HG02759 (cell line): ENCODE measurements around the gene ATL2.
"Not testable (repeated sequence)": the region's sequence is repeated elsewhere in the genome, so short reads cannot be mapped to it uniquely, and the experiment has no call there.

Experiments
- ATAC-seq: cut with Tn5 transposase; IDR thresholded peaks from one replicate; pipeline ENCODE4 v1.9.1; 2021; ENCODE audit warnings: mild to moderate bottlenecking, moderate library complexity; ENCODE audit not compliant: unreplicated experiment

The ATL2 gene

DNA sequence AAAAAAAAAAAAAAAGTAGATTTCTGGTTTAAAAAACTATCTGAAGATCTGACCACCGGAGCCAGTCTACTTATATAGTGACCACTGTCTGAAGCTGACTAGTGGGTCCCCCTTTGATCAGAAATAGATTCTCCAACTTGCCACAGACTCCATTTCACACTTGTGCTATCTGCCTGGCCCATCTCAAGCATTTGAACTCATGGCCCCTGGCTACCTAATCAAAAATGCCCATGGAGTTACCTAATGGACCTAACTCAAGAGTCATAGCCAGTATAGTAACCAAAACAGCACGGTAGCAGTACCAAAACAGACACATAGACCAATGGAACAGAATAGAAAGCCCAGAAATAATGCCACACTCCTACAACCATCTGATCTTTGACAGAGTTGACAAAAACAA is 17.0 kb upstream of the ATL2 start:
- no peak for ATAC-seq

DNA sequence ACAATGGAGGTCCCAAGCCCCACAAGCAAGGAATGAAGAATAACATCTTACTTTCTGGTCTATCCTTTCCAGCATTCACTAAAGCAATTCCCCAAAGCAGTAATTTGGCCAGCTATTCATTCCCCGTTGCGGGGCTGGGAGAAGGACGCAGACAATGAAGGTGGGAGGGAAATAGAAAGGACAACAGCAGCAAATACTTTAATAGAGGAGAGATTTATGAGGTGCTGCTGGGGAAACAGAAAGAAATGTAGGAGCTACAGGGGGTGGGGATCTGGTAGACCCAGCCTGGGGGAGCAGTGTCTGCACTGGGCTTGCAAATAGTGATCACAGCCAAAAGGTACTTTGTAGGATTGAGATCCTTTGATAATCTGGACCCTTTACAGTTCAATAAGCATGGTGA is 13.9 kb upstream of the ATL2 start:
- no peak for ATAC-seq

DNA sequence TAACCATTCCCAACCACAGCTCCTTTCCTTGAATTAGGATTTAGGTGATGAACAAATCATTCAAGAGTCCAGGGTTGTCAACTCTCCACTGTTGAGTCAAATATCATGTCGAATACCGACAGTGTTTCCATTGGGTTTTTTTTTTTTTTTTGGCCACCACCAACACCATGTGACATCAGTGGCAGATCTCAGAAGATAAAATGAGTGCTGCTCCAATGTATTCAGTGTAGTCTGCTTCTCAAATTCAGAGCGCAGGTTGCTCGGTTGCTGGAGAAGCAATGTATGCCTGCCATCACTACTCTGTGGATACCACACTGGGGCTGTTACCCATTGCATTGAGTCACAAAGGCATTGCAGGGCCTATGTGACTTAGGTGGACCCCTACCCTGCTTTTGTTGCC is 10.8 kb upstream of the ATL2 start:
- ATAC-seq = no peak

DNA sequence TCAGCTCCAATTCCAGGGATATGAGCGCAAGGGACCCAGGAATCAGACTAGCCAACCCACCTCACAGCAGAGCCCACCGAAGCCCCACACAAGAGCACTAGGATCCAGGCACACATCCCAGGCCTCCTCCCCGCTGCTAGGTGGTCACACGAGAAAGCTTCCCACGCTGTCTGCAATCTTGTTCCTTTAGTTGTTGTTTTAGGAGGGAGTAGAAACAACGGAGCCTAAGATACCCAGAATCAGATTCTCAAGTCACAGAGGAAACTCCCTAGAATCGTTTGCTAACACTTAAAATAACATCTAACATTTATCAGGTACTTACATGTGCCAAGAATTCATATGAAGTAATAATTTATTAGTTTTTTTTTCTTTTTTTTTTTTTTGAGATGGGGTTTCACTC is 9.7 kb upstream of the ATL2 start:
- ATAC-seq = no peak

DNA sequence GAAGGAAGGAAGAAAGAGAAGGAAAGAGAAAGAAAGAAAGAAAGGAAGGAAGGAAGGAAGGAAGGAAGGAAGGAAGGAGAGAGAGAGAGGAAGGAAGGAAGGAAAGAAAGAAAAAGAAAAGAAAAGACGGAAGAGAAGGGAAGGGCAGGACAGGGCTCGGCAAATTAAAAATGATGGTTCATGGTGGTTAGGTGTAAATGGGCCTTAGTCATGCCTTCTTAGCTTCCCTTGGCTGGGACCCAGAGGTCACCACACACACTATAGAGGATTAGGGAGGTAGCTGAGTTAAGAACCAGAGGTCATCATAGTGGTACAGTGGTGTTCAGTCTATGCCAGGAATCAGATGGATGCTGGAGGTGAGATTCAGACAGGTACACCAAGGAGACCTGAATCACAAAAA is 9.3 kb upstream of the ATL2 start:
- ATAC-seq = no peak

DNA sequence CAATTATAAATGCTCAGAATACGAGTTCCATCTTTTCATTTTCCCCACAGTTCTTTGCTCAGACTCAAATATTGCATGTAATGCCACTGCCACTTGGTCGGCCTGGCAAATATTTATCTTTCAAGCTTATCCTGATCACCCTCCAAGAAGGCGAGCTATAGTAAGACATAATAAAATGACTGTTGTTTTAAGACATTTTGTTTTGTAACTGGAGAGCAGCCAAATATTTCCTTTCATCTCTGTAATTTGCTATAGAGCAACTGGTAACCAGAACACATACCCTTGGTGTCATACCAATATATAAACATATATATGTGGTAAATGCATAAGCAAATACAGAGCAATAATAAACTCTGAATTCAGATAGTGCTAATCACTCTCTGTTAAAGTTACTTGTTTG is 7.3 kb upstream of the ATL2 start:
- no peak for ATAC-seq

DNA sequence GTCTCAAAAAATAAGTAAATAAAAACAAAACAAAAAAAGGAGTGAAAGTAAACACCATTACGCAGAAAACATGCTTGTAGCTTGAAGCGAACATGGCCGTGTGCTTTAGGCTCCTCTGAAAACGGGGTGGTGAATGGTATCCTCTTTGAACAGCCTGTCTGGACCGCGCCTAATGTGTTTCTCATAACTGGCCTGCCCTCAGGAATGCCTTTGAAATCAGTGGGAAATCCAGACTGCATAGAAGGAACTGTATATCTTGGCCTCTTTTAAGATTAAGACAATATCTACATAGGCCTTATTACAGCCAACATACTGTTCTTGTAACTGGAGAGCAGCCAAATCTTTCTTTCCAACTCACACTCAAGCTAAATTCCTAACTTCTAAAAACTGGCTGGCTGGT is 6.7 kb upstream of the ATL2 start:
- ATAC-seq = not testable (repeated sequence)

DNA sequence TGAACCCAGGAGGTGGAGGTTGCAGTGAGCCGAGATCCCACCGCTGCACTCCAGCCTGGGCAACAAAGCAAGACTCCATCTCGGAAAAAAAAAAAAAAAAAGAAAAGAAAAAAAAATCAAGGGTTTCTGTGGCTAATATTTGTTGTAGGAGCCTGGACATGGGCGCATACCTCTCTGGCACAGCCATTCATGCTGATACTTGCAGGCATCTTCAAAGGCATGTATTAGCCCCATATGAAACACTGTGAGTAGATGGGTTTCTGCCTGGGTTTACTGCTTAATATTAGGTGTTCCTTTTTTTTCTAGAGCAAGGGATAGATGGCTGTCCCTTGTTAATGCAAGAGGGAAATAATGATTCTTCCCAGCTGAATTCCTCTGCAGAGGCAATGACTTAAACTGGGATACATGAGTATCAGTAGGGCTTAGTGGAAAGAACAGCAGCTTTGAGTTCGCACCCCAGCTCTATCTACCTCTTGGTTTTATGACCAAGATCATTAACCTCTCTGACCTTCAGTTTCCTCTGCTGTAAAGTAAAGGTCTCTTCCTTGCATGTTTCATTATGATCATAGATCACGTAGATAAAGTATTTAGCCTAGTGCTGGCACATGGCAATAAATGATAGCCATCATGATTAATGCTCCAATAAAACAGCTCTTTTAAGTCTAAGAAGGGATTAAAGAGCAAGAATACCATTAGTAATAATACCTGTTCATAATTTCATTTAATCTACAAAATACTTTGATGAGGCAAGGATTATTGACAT is 4.5 kb upstream of the ATL2 start:
- no peak for ATAC-seq

DNA sequence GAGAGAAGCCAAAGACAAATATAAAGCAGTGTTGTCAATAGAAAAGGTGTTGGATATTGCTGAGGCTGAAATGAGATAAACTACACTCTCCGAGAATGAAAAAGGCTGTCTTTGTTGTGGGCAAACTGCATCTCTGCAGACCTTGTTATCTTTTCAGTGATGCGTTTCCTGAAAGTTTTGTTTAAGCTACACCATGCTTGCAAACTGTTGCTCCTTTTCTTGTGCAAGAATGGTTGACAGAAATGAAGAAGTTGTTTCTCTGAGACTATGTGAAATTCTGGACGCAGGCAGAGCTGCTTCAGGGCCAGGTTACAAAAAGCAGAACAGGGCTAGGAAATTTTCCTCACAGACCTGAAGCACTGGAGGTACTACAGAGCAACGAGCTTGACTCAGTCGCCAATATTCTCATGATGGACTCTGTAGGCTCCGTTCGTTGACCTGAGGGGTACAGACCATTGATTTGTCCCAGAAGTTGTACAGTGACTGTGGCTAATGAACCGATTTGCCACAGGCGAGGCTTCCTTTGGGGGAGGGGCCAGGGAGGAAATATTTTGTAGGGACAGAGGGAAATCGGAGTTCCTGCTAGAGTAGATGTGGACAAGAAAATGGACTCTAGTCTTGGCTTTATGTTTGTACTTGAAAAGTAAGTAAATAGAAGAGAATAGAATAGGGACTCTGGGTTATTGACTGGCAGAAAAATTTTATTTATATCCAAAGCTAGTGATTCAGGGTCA is 3.5 kb upstream of the ATL2 start:
- no peak for ATAC-seq

DNA sequence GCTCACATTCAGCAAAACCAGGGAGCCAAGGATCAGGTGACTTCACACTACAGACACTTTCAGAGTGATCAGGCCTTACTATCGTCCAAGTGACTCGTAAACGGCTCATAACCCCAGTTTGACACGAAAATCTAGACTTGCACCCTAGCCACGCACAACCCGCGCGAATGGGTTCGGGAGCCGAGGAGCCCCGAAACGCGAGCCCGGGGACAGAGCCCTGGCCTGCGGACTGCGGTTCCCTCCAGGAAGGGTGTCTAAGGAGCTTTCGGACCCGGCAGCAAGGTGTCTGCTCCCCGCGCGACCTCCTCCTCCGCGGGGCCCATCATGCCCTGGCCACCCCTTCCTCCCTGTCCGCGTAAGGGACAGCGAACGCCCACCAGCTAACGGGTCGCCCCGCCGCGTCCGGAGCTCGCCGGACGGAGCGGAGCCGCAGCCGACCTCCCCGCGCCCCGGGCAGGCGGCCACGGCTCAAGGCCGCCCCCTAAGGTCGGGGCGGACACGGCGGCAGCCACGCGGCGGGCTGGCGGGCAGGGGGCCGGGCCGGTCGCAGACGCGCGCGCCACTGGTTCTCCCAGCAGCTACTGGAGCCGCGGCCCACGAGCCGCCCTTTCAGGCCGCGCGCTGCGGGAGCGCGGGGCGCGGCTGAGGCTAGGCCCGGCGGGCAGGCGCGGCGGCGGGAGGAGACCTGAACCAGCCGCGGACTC is 575 bp downstream of the ATL2 start:
- ATAC-seq = peak; percentile 80

DNA sequence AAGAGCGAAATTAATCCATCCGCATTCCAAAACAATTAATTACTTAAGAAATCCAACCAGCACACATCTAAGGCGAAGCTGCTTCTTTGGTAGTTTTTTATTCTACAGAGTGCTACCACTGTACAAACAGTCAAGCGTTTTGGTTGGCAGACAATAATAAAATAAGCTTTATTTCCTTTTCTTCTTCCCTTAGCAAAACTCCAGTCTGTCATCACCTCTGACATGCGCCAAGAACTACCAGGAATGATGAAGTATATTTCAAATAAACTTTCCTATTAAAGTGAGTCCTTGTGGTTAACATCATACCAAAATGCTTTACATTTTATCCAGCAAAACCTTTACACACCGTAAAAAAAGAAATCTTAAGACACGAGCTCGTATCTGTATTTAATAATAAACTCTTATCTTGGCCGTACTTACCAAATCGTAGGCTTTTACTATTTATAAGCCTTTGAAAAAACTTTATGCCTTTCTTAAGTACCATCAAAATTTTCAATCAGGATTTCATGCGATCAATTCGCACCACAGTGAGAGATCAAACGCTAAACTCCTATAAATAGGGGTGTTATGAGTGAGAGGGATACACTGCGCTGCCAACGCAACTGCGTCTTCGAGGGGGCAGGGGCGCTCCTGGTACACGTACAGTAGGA is 1.3 kb downstream of the ATL2 start:
- ATAC-seq = peak; percentile 27

DNA sequence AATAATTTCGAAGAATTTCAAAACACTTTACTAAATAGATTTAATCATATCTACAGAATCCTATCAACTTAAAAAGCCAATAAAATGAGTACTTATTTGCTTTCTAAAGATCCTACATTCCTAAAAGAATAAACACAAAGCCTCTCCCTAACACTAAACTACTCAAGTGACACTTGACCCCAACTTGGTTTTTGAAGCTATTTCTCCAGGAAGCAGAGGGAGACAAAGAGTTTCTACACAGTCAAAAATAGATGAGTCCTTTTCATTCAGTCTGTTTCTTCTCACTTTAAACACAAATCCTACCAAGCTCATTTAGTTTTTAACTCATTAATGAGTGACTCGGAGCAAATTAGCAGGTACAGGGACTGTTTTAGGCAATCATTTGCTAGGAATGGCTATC is 2.1 kb downstream of the ATL2 start:
- ATAC-seq = no peak

DNA sequence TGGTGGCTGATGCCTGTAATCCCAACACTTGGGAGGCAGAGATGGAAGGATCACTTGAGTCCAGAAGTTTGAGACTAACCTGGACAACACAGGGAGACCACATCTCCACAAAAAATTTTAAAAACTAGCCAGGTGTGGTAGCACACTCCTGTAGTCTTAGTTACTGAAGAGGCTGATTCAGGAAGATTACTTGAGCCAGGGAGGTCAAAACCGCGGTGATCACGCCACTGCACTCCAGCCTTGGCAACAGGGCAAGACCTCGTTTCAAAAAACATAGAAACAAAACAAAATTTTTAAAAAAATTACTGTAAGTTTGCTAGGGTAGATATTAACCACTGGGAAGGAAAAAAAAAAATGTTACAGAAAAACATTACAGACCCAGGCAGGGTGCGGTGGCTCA is 5.8 kb downstream of the ATL2 start:
- ATAC-seq = no peak

DNA sequence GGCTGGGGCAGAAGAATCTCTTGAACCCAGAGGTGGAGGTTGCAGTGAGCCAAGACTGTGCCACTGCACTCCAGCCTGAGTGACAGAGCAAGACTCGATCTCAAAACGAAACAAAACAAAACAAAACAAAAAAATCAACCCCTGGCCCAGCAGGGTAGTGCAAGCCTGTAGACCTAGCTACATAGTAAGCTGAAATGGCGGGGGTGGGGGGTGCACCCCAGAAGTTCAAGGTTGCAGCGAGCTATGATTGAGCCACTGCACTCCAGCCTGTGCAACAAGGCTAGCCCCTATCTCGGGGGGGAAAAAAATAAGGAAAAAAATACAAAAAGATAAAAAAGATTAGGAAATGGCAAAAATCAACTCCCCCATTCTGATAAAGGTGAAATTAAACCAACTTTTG is 6.4 kb downstream of the ATL2 start:
- no peak for ATAC-seq

DNA sequence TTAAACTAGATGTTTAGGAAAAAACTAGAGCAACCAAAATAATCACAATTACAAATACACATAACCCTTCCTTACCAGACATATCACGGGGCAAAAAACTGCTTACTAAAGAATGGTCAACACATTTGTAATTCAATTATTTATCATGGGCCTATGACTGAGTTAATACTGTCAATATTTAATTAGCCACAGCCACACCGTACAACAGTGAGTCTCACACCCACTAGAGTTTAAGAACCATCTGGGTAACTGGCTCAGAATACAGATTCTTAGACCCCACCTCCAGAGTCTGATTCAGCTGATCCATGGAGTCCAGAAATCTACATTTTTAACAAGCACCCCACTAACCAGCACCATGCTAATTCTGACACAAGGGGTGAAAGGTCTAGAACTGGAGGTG is 14.8 kb downstream of the ATL2 start:
- no peak for ATAC-seq

DNA sequence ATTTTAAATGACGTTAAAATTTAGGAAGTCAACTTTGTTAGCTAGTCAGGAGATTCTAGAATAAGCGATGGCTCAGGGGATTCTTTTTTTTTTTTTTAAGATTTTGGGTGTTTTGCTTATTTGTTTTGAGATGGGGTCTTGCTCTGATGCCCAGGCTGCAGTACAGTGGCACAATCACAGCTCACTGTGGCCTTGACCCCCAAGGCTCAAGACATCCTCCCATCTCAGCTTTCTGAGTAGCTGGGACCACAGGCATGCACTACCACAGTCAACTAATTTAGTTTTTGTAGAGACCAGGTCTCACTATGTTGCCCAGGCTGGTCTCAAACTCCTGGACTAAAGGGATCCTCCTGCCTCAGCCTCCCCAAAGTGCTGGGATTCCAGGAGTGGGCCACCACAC is 16.9 kb downstream of the ATL2 start:
- no peak for ATAC-seq

DNA sequence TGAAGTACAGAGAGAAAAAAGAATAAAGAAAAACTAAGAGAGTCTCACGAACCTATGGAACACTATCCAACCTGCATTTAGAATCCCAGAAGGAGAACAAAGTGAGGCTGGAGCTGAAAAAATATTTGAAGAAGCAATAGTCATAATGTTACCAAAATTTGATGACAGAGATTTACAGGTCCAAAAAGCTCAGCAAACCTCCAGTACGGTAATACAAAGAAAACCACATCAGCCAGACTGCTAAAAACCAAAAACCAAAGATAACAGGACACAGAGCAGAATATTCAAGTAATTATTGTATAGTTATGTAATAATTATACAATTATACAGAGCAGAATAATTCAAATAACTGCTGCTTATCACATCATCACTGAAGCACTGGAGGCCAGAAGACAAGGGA is 23.7 kb downstream of the ATL2 start:
- ATAC-seq = no peak

DNA sequence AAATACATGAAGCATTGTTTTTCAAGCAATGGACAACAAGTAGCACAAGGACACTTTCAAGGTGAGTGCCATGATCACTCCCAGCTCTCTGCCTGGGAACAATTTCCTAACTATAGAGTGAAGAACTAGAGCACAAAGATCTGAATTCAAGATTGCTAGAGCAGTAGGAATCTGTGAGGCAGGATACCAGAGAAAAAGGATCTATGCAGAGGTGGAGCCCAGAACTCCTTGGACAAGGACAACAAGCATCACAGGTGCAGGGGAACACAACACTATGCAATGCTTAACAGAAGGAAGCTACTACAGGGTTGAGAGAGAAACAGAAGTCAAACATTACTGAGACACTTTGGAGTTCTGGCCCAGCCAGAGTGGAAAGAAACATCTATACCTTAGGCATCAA is 24.7 kb downstream of the ATL2 start:
- no peak for ATAC-seq

DNA sequence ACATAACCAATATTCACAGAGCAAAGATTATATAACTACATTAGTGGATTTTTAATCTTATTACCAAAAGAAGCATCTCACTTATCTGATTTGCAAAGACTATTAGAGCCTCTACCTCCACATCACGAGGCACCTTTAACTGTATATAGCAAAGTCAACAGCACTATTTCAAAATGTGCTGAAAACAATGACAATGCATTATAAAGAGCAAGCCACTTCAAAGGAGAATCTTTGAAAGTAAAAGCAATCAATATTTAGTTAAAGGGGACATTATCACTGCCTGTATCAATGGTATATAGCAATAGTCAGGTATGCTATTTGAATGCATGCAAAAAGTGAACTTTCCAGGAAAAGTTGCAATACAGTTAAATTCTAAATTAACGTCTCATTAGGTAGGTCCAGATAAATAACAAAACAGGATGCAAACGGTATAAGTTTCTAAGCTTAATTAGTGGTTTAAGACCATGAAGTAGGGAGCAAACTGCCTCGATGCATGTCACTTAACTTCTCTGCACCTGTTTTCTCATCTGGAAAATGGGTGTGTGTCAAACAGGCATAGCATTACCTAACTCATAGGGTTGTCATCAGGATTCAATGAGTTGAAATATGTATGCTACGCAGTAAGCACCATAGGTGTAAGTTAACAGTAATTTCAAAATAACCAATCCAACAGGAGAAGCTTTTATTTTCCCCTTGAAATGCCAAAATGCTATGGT is 31.6 kb downstream of the ATL2 start:
- no peak for ATAC-seq

DNA sequence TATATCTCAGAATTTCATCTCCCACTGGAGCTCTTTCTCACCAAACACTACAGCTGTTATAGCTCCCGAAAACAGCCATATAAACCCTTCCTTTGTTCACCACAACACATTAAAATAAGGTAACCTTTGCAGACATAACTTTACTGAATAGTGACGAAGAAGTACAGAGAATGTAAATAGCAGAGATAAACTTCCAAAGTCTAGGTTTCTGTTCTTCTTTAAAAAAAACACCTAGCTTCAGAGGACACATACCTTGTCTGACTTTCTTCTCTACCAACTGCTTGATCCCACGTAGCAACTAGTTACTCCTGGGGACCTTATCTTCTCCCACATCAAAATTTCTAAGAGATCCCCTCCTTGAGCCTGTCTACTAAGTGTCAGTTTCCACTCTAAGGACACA is 32.3 kb downstream of the ATL2 start:
- ATAC-seq = no peak

DNA sequence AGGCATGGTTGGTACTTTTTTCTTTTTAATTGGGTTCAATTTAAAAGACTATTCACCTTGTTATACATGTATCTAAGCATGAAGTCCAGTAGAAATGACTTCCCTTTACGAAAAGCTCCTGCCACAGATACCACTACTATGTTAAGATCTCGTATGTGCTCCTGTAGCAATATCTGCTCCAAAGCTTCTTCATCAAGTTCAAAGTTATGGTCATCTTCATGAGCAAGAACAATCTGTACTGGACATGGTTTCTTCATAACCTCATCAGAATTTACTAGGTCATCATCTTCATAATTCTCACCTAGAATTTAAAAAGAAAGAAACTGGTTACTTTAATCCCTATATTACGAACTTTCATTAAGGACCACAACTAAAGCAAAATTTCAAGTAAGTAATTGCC is 33.9 kb downstream of the ATL2 start:
- no peak for ATAC-seq
